Measurements from ENCODE around the gene CES5A.
"Not testable (repeated sequence)": the region's sequence is repeated elsewhere in the genome, so short reads cannot be mapped to it uniquely, and the experiment has no call there.

CES5A gene

DNA sequence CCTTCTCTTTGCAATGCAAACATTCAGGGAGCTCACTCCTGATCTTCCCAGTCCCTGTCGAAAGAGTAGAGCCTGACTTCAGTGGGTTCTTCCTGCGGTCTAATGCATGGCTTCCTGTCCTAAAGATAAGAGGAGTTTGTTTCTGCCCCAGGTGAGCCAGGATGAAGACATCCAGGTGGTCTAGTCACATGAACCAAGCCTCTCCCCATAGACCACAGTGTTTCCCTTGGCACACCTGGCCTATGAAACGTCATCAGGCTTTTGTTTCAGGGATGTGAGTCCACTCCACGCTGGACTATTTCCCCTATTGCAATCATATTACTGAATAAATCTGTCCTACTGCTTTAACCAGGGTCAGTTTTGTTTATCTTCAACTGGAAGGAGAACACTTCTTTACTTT, 63.4 kb downstream of the CES5A start:
- no peaks in the 10 kb centered on the region for H3K79me1 ChIP-seq (ENCODE audit: low read length)
- no peak overlapping the region for H2BK5ac ChIP-seq (ENCODE audit: low read length)
- H2AK5ac ChIP-seq (ENCODE audit: low read length): no peak overlapping the region
- H2BK120ac ChIP-seq (ENCODE audit: low read depth, low read length): no peak overlapping the region
- H3K23ac ChIP-seq (ENCODE audit: low read length): no peak overlapping the region
- DNase-seq: no peak
- H3K18ac ChIP-seq (ENCODE audit: low read length): no peak overlapping the region
- H3K4me2 ChIP-seq (ENCODE audit: low read length): no peak overlapping the region
- no CpG with 5 or more reads among the region's 4 CpGs for WGBS (ENCODE audit: extremely low coverage, insufficient coverage, low lambda C conversion rate)
- H3K79me2 ChIP-seq (ENCODE audit: control insufficient read depth, insufficient read depth, low read length): no peaks in the 10 kb centered on the region
- no peaks in the 10 kb centered on the region for H3K36me3 ChIP-seq (ENCODE audit: control insufficient read depth, insufficient read depth, low read length)
- no peaks in the 10 kb centered on the region for H3K4me1 ChIP-seq (ENCODE audit: control insufficient read depth, low read depth, low read length)
- no peak overlapping the region for H3K4ac ChIP-seq (ENCODE audit: low read depth, low read length)
- no peak overlapping the region for H3K56ac ChIP-seq (ENCODE audit: low read length)
- H3K27ac ChIP-seq (ENCODE audit: low read depth, low read length): no peak overlapping the region
- H4K8ac ChIP-seq (ENCODE audit: low read depth, low read length): no peak overlapping the region
- no peaks in the 10 kb centered on the region for H3K27me3 ChIP-seq (ENCODE audit: insufficient read depth, low read length, poor library complexity)
- H4K5ac ChIP-seq (ENCODE audit: low read length): no peak overlapping the region
- H3K9ac ChIP-seq (ENCODE audit: low read length): no peak overlapping the region
- H2BK15ac ChIP-seq (replicated peaks; ENCODE audit: low read depth): no peak overlapping the region
- no peak overlapping the region for H3K4me3 ChIP-seq (ENCODE audit: low read length)

DNA sequence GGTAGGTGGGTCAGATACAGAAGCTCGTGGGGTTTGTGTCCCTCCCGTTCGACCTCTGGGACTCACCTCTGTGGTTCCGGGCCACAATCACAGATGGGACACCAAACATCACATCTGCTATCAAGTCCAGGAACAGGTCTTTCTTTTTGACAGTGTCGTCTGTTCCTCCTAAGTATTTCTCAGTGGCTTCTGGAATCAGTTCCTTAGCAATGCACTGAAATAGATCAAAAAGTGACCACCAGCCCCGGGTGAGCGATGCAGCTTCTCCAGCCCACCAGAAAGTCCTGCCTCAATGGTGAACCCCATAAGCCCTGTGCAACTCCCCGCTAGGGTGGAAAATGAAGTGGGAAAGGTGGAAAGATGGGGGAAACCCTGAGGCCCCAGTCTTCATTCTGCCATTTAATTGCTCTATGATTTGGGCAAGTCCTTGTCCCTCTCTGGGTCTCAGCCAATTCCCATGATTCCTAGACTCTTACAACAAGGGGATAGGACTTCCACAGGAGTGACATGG, 64.7 kb downstream of the CES5A start:
- H3K27me3 ChIP-seq (ENCODE audit: insufficient read depth, low read length, poor library complexity): no peaks in the 10 kb centered on the region
- no peak overlapping the region for H3K4ac ChIP-seq (ENCODE audit: low read depth, low read length)
- no peak overlapping the region for H3K23ac ChIP-seq (ENCODE audit: low read length)
- WGBS (ENCODE audit: extremely low coverage, insufficient coverage, low lambda C conversion rate): no CpG with 5 or more reads among the region's 8 CpGs
- no peak overlapping the region for H2BK15ac ChIP-seq (replicated peaks; ENCODE audit: low read depth)
- no peak overlapping the region for H2AK5ac ChIP-seq (ENCODE audit: low read length)
- no peak overlapping the region for H3K27ac ChIP-seq (ENCODE audit: low read depth, low read length)
- no peaks in the 10 kb centered on the region for H3K79me2 ChIP-seq (ENCODE audit: control insufficient read depth, insufficient read depth, low read length)
- no peak for DNase-seq
- H2BK120ac ChIP-seq (ENCODE audit: low read depth, low read length): no peak overlapping the region
- no peak overlapping the region for H3K4me3 ChIP-seq (ENCODE audit: low read length)
- H3K4me2 ChIP-seq (ENCODE audit: low read length): no peak overlapping the region
- no peak overlapping the region for H4K5ac ChIP-seq (ENCODE audit: low read length)
- H3K4me1 ChIP-seq (ENCODE audit: control insufficient read depth, low read depth, low read length): no peaks in the 10 kb centered on the region
- no peak overlapping the region for H3K9ac ChIP-seq (ENCODE audit: low read length)
- H3K18ac ChIP-seq (ENCODE audit: low read length): no peak overlapping the region
- H3K79me1 ChIP-seq (ENCODE audit: low read length): no peaks in the 10 kb centered on the region
- H3K36me3 ChIP-seq (ENCODE audit: control insufficient read depth, insufficient read depth, low read length): no peaks in the 10 kb centered on the region
- no peak overlapping the region for H4K8ac ChIP-seq (ENCODE audit: low read depth, low read length)
- H3K56ac ChIP-seq (ENCODE audit: low read length): no peak overlapping the region
- no peak overlapping the region for H2BK5ac ChIP-seq (ENCODE audit: low read length)

DNA sequence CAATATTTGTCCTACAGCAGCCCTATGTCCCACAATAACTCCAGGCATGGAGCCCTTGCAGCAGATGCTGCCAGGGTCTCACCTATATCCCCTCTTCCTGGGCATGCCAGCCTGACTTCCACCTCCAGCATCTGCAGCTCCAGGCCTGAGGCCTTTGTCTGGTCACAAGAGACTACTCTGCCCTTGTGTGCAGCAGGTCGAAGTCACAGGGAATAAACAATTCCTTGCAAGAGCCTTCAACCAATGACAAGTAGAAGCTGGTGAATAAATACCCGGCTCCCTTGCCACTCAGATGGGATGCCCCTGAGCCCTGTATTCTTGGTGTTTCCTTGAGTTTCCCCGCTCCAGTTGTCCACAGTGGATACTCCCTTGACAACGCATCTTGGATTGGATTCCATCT, 65.3 kb downstream of the CES5A start:
- DNase-seq: no peak
- Histone ChIP-seq H3K27ac (ENCODE audit: low read depth, low read length) (no peak overlapping the region), H3K23ac (ENCODE audit: low read length) (no peak overlapping the region), H3K56ac (ENCODE audit: low read length) (no peak overlapping the region), H2AK5ac (ENCODE audit: low read length) (no peak overlapping the region), H3K79me2 (ENCODE audit: control insufficient read depth, insufficient read depth, low read length) (no peaks in the 10 kb centered on the region), H2BK15ac (replicated peaks; ENCODE audit: low read depth) (no peak overlapping the region), H4K5ac (ENCODE audit: low read length) (no peak overlapping the region), H3K36me3 (ENCODE audit: control insufficient read depth, insufficient read depth, low read length) (no peaks in the 10 kb centered on the region), H3K9ac (ENCODE audit: low read length) (no peak overlapping the region), H2BK120ac (ENCODE audit: low read depth, low read length) (no peak overlapping the region), H2BK5ac (ENCODE audit: low read length) (no peak overlapping the region), H3K4me3 (ENCODE audit: low read length) (no peak overlapping the region), H4K8ac (ENCODE audit: low read depth, low read length) (no peak overlapping the region), H3K4me1 (ENCODE audit: control insufficient read depth, low read depth, low read length) (no peaks in the 10 kb centered on the region), H3K4ac (ENCODE audit: low read depth, low read length) (no peak overlapping the region), H3K79me1 (ENCODE audit: low read length) (no peaks in the 10 kb centered on the region), H3K4me2 (ENCODE audit: low read length) (no peak overlapping the region), H3K18ac (ENCODE audit: low read length) (no peak overlapping the region), H3K27me3 (ENCODE audit: insufficient read depth, low read length, poor library complexity) (no peaks in the 10 kb centered on the region)
- no CpG with 5 or more reads among the region's 4 CpGs for WGBS (ENCODE audit: extremely low coverage, insufficient coverage, low lambda C conversion rate)

DNA sequence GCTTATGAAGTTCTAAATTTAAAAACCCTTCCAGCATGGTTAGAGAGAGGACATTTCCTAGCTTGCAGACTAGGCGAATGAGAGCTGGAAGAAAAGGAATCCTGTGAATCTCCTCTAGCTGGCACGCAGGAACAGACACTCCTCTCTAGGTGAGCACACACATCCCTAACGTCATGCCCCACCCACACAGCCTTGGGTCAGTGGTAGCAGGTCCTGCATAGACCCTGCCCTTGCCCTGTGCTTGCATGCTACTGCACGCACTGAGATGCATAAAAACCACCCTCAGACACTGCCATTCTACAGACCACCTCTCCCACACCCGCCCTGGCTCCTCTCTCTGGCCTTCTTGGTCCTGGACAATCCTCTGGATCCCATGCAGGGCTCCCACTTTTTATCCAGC, 65.8 kb downstream of the CES5A start:
- no peaks in the 10 kb centered on the region for H3K27me3 ChIP-seq (ENCODE audit: insufficient read depth, low read length, poor library complexity)
- no peak overlapping the region for H3K9ac ChIP-seq (ENCODE audit: low read length)
- H3K4me2 ChIP-seq (ENCODE audit: low read length): no peak overlapping the region
- no peak overlapping the region for H2BK15ac ChIP-seq (replicated peaks; ENCODE audit: low read depth)
- no peak overlapping the region for H3K18ac ChIP-seq (ENCODE audit: low read length)
- no peak overlapping the region for H3K56ac ChIP-seq (ENCODE audit: low read length)
- no peak overlapping the region for H3K4ac ChIP-seq (ENCODE audit: low read depth, low read length)
- H4K5ac ChIP-seq (ENCODE audit: low read length): no peak overlapping the region
- no peak overlapping the region for H4K8ac ChIP-seq (ENCODE audit: low read depth, low read length)
- H2BK5ac ChIP-seq (ENCODE audit: low read length): no peak overlapping the region
- no CpG with 5 or more reads among the region's 5 CpGs for WGBS (ENCODE audit: extremely low coverage, insufficient coverage, low lambda C conversion rate)
- DNase-seq: no peak
- H3K36me3 ChIP-seq (ENCODE audit: control insufficient read depth, insufficient read depth, low read length): no peaks in the 10 kb centered on the region
- H3K79me1 ChIP-seq (ENCODE audit: low read length): no peaks in the 10 kb centered on the region
- no peaks in the 10 kb centered on the region for H3K79me2 ChIP-seq (ENCODE audit: control insufficient read depth, insufficient read depth, low read length)
- no peak overlapping the region for H3K27ac ChIP-seq (ENCODE audit: low read depth, low read length)
- no peaks in the 10 kb centered on the region for H3K4me1 ChIP-seq (ENCODE audit: control insufficient read depth, low read depth, low read length)
- H3K4me3 ChIP-seq (ENCODE audit: low read length): no peak overlapping the region
- no peak overlapping the region for H2BK120ac ChIP-seq (ENCODE audit: low read depth, low read length)
- no peak overlapping the region for H2AK5ac ChIP-seq (ENCODE audit: low read length)
- H3K23ac ChIP-seq (ENCODE audit: low read length): no peak overlapping the region

DNA sequence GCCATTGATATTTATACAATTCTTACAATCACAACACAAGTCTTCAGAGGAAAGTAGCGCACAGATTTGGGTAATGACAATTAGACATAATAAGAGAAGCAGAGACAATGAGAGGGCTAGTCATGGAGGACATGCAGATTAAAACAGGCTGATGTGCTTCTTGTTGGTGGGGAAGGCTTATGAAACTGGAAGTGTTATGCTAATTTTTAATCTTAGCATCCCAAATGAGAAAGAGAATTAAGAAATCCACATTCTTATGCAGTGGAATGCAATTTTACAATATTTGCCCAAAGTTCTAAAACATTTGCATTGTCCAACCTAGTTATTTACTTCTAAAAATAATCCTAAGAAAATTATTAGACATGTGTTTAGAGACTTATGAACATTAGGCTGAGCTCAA, 66.9 kb downstream of the CES5A start:
- DNase-seq; H3K4me1 ChIP-seq (ENCODE audit: control insufficient read depth, low read depth, low read length); H2BK120ac ChIP-seq (ENCODE audit: low read depth, low read length); H4K8ac ChIP-seq (ENCODE audit: low read depth, low read length); H3K27ac ChIP-seq (ENCODE audit: low read depth, low read length); H3K27me3 ChIP-seq (ENCODE audit: insufficient read depth, low read length, poor library complexity); H2BK15ac ChIP-seq (replicated peaks; ENCODE audit: low read depth); H3K4me2 ChIP-seq (ENCODE audit: low read length); H3K79me2 ChIP-seq (ENCODE audit: control insufficient read depth, insufficient read depth, low read length); H3K56ac ChIP-seq (ENCODE audit: low read length); H3K4me3 ChIP-seq (ENCODE audit: low read length); H2BK5ac ChIP-seq (ENCODE audit: low read length); H2AK5ac ChIP-seq (ENCODE audit: low read length); H3K18ac ChIP-seq (ENCODE audit: low read length); H3K36me3 ChIP-seq (ENCODE audit: control insufficient read depth, insufficient read depth, low read length); H3K23ac ChIP-seq (ENCODE audit: low read length); H3K79me1 ChIP-seq (ENCODE audit: low read length); H3K4ac ChIP-seq (ENCODE audit: low read depth, low read length); H4K5ac ChIP-seq (ENCODE audit: low read length); H3K9ac ChIP-seq (ENCODE audit: low read length): not testable (repeated sequence)
- no CpG with 5 or more reads among the region's 1 CpG for WGBS (ENCODE audit: extremely low coverage, insufficient coverage, low lambda C conversion rate)

DNA sequence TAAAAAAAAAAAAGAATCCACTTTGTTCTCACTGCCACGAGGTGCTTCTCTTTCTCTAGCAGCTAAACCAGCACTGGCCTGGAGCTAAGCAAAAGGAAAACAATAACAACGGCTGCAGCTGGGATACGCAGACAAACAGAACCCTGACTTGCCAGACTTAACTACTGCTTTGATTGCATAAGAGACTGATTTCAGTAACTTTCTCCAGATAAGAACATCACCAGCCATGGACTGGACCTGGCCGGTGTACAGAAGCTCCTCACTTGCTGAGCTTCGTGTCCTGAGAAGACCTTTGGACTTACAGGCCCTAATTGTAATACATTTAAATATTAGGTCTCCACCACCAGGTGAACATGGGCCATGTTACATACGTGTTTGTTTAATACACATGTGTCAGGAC, 70.1 kb downstream of the CES5A start:
- not testable (repeated sequence) for H3K27ac ChIP-seq (ENCODE audit: low read depth, low read length); H3K79me1 ChIP-seq (ENCODE audit: low read length); H4K8ac ChIP-seq (ENCODE audit: low read depth, low read length); H3K36me3 ChIP-seq (ENCODE audit: control insufficient read depth, insufficient read depth, low read length); H3K4me2 ChIP-seq (ENCODE audit: low read length); H3K4ac ChIP-seq (ENCODE audit: low read depth, low read length); H2AK5ac ChIP-seq (ENCODE audit: low read length); H3K4me1 ChIP-seq (ENCODE audit: control insufficient read depth, low read depth, low read length); H3K9ac ChIP-seq (ENCODE audit: low read length); H4K5ac ChIP-seq (ENCODE audit: low read length); H3K18ac ChIP-seq (ENCODE audit: low read length); H3K23ac ChIP-seq (ENCODE audit: low read length); H3K79me2 ChIP-seq (ENCODE audit: control insufficient read depth, insufficient read depth, low read length); H2BK5ac ChIP-seq (ENCODE audit: low read length); DNase-seq; H3K27me3 ChIP-seq (ENCODE audit: insufficient read depth, low read length, poor library complexity); H3K56ac ChIP-seq (ENCODE audit: low read length); H3K4me3 ChIP-seq (ENCODE audit: low read length); H2BK120ac ChIP-seq (ENCODE audit: low read depth, low read length); H2BK15ac ChIP-seq (replicated peaks; ENCODE audit: low read depth)
- no CpG with 5 or more reads among the region's 6 CpGs for WGBS (ENCODE audit: extremely low coverage, insufficient coverage, low lambda C conversion rate)
